PC-3 (cell line): ENCODE measurements around the gene RIC1. TPM values are rescaled to one million over a fixed set of nuclear protein-coding genes. Genes with fewer than 3 reads are reported as not detected.

Source experiments
- ATAC-seq: fragments of 200-7000 bp; cut with Tn5 transposase; 2 replicates; pipeline ENCODE4 v1.9.1; 2020; ENCODE audit warnings: mild to moderate bottlenecking, moderate library complexity
- BruUV-seq: library from RNA; stranded (reverse); fragments of 400-500 nt; replicated peaks from 2 replicates; lab custom pipeline; 2021; lab: Mats Ljungman, UMichigan
- CTCF ChIA-PET: fragments of 300-600 bp; sonication (Branson Sonifier 250); formaldehyde crosslinking; loops from one replicate; lab custom pipeline; 2022; ENCODE audit warnings: antibody characterized with exemption; lab: Charles Lee
- POLR2A ChIA-PET: fragments of 300-600 bp; sonication (Branson Sonifier 250); formaldehyde crosslinking; loops from one replicate; lab custom pipeline; 2022; ENCODE audit warnings: antibody characterized with exemption; ENCODE audit not compliant: unreplicated experiment; lab: Charles Lee
- DNase-seq: peaks from one replicate; pipeline ENCODE4 v3.0.0-alpha.2; 2015
- H2AFZ ChIP-seq: fragments of 300-600 bp; sonication (generic); 2 replicates; pipeline ENCODE4 v1.6.0; 2016; ENCODE audit warnings: antibody characterized with exemption, low read length
- H3F3A ChIP-seq: fragments of 300-600 bp; sonication (generic); one replicate; pipeline ENCODE4 v1.6.0; 2017; ENCODE audit warnings: antibody characterized with exemption, low read length, control low read depth, mild to moderate bottlenecking; ENCODE audit not compliant: unreplicated experiment
- H3K27ac ChIP-seq: fragments of 300-600 bp; sonication (generic); 2 replicates; pipeline ENCODE4 v1.5.1; 2016; ENCODE audit warnings: mild to moderate bottlenecking, low read length
- H3K27me3 ChIP-seq: fragments of 300-600 bp; sonication (generic); 2 replicates; pipeline ENCODE4 v1.6.1; 2016; ENCODE audit warnings: low read length, mixed read lengths
- H3K36me3 ChIP-seq: fragments of 300-600 bp; sonication (generic); 2 replicates; pipeline ENCODE4 v1.6.1; 2016; ENCODE audit warnings: low read depth, mixed run types, low read length, mixed read lengths
- H3K4me1 ChIP-seq: fragments of 300-600 bp; sonication (generic); 2 replicates; pipeline ENCODE4 v1.5.1; 2016; ENCODE audit warnings: low read length; ENCODE audit not compliant: insufficient read depth
- H3K4me2 ChIP-seq: fragments of 300-600 bp; sonication (generic); 2 replicates; pipeline ENCODE4 v1.6.0; 2016; ENCODE audit warnings: low read length
- H3K4me3 ChIP-seq: fragments of 300-600 bp; sonication (generic); 2 replicates; pipeline ENCODE4 v1.5.1; 2016; ENCODE audit warnings: mild to moderate bottlenecking, low read length, mixed read lengths
- H3K79me2 ChIP-seq: fragments of 300-600 bp; sonication (generic); 2 replicates; pipeline ENCODE4 v1.6.1; 2017; ENCODE audit warnings: low read length, mixed read lengths
- H3K9ac ChIP-seq: fragments of 300-600 bp; sonication (generic); 2 replicates; pipeline ENCODE4 v1.6.0; 2016; ENCODE audit warnings: mild to moderate bottlenecking, low read length
- H3K9me2 ChIP-seq: fragments of 300-600 bp; sonication (generic); replicated peaks from 2 replicates; pipeline ENCODE4 v1.6.1; 2016; ENCODE audit warnings: mixed run types, low read length, mixed read lengths
- H3K9me3 ChIP-seq: fragments of 300-600 bp; sonication (generic); 2 replicates; pipeline ENCODE4 v1.6.1; 2016; ENCODE audit warnings: low read length, mixed read lengths
- H4K20me1 ChIP-seq: fragments of 300-600 bp; sonication (generic); 2 replicates; pipeline ENCODE4 v1.6.1; 2016; ENCODE audit warnings: low read length, mixed read lengths
- EZH2 ChIP-seq: fragments of 300-600 bp; sonication (generic); IDR thresholded peaks from one replicate; pipeline ENCODE4 v1.6.1; 2017; ENCODE audit warnings: antibody characterized with exemption, mild to moderate bottlenecking, low read length; ENCODE audit not compliant: unreplicated experiment
- EZH2phosphoT487 ChIP-seq: fragments of 300-600 bp; sonication (generic); IDR thresholded peaks from 2 replicates; pipeline ENCODE4 v1.6.1; 2018; ENCODE audit warnings: mild to moderate bottlenecking, antibody characterized with exemption, low read length, borderline replicate concordance
- intact Hi-C: fragments of 100-400 bp; cut with micrococcal nuclease; formaldehyde crosslinking; loops from 2 replicates; pipeline ENCODE4 v1.9.0; 2023
- total RNA-seq: library from RNA; depleted of rRNA; stranded (reverse); fragments of >200 nt; gene quantifications from 2 replicates; pipeline ENCODE4 v1.2.3, GENCODE V29; 2014
- TF ChIP-seq, protein P1 (sequence below): fragments of 300-600 bp; sonication (generic); conservative IDR thresholded peaks from 2 replicates; pipeline ENCODE4 v1.5.1; 2017; ENCODE audit warnings: antibody characterized with exemption, low read depth, mild to moderate bottlenecking, low read length

Gene RIC1
- total RNA-seq, 1 experiment from 2014 or later: 16.0 TPM

DNA sequence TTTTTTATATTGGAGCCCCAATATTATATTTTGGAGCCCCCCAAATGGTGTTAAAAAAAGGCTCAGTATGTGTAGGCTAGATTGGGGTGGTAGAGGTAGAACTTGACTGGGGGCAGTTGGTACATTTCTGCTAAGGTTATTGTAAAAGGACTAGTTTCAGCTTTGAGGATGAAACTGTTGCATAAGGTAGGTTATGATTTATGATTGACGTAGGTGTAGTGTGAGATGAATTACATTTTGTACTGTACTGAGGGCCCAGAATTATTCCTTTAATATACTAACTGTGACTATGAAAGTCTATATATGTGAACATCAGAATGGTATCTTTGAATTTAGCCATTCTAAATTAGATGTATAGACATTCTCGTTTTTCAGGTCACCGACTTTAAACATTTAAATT, 3.6 kb downstream of the RIC1 start:
- no peaks in the 10 kb centered on the region for H3K27me3 ChIP-seq
- H3K79me2 ChIP-seq: peaks cover 95% of the 10 kb centered on the region
- ChIA-PET CTCF (no interaction called here), POLR2A (no interaction called here)
- H3K27ac ChIP-seq: peak overlapping the region; percentile 46
- no peaks in the 10 kb centered on the region for H3K9me3 ChIP-seq
- no peaks in the 10 kb centered on the region for H4K20me1 ChIP-seq
- no TSS peak for BruUV-seq
- intact Hi-C loops: loop anchor here (10.0 kb wide), 1 partner anchor 152 kb away; no protein-coding TSS in a partner anchor
- ATAC-seq (no peak), DNase-seq (no peak)
- peak overlapping the region; percentile 100 for H3K4me2 ChIP-seq
- H2AFZ ChIP-seq: no peak overlapping the region
- no peaks in the 10 kb centered on the region for H3F3A ChIP-seq
- peaks cover 11% of the 10 kb centered on the region; the same call in 1 of the 2 replicates for H3K36me3 ChIP-seq
- H3K4me3 ChIP-seq: peak overlapping the region; percentile 76; the same call in 1 of the 2 replicates
- no peak for TF ChIP-seq EZH2phosphoT487
- no peak for TF ChIP-seq EZH2
- TF ChIP-seq, protein P1, sequence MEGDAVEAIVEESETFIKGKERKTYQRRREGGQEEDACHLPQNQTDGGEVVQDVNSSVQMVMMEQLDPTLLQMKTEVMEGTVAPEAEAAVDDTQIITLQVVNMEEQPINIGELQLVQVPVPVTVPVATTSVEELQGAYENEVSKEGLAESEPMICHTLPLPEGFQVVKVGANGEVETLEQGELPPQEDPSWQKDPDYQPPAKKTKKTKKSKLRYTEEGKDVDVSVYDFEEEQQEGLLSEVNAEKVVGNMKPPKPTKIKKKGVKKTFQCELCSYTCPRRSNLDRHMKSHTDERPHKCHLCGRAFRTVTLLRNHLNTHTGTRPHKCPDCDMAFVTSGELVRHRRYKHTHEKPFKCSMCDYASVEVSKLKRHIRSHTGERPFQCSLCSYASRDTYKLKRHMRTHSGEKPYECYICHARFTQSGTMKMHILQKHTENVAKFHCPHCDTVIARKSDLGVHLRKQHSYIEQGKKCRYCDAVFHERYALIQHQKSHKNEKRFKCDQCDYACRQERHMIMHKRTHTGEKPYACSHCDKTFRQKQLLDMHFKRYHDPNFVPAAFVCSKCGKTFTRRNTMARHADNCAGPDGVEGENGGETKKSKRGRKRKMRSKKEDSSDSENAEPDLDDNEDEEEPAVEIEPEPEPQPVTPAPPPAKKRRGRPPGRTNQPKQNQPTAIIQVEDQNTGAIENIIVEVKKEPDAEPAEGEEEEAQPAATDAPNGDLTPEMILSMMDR: no peak
- no peak overlapping the region for H3K9ac ChIP-seq
- H3K9me2 ChIP-seq: no peaks in the 10 kb centered on the region
- peaks cover 38% of the 10 kb centered on the region for H3K4me1 ChIP-seq

DNA sequence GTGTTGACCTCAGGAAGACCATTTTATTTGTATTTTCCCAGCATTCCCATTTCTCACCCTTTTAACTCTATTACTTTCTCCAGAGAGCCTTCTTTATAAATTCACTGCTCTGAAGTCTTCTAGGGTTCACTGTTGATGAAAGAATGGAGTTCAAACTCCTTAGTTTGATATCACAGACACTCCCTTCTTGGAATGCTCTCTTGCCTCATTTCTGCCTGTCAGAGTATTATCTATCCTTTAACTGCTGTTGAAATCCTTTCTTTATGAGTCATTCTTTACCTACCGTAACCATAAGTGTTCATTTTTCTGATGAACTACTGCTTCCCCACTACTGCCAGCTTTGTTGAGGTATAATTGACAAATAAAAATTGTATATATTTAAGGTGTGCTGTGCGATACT, 4.3 kb downstream of the RIC1 start:
- intact Hi-C loops: loop anchor here (10.0 kb wide), 1 partner anchor 152 kb away; no protein-coding TSS in a partner anchor
- ChIA-PET CTCF (no interaction called here), POLR2A (no interaction called here)
- no peaks in the 10 kb centered on the region for H4K20me1 ChIP-seq
- H3K9ac ChIP-seq: no peak overlapping the region
- no peak overlapping the region for H2AFZ ChIP-seq
- H3K27ac ChIP-seq: peak overlapping the region; percentile 46
- H3K4me2 ChIP-seq: peak overlapping the region; percentile 100
- peaks cover 14% of the 10 kb centered on the region; the same call in 1 of the 2 replicates for H3K36me3 ChIP-seq
- H3K9me3 ChIP-seq: no peaks in the 10 kb centered on the region
- no peaks in the 10 kb centered on the region for H3K27me3 ChIP-seq
- ATAC-seq (no peak; the same call in 1 of the 2 replicates), DNase-seq (peak; percentile 74)
- H3K4me1 ChIP-seq: peaks cover 31% of the 10 kb centered on the region
- no peaks in the 10 kb centered on the region for H3K9me2 ChIP-seq
- no peaks in the 10 kb centered on the region for H3F3A ChIP-seq
- TF ChIP-seq, protein P1: no peak
- TF ChIP-seq EZH2 (no peak), EZH2phosphoT487 (no peak)
- BruUV-seq: no TSS peak
- H3K79me2 ChIP-seq: peaks cover 95% of the 10 kb centered on the region
- H3K4me3 ChIP-seq: peak overlapping the region; percentile 44; the same call in 1 of the 2 replicates

DNA sequence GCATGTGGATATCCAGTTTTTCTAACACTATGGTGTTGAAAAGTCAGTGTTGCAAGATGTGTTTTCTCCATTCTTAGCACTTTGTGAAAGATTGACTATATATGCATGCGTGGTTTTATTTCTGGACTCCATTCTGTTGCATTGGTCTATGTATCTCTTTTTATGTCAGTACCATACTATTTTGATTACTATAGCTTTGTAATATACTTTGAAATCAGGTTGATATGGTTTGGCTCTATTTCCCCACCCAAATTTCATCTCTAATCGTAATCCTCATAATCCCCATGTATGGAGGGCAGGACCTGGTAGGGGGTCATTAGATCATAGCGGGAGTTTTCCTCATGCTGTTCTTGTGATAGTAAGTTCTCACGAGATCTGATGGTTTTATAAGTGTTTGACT, 6.5 kb downstream of the RIC1 start:
- Histone ChIP-seq H3K27ac (no peak overlapping the region), H4K20me1 (no peaks in the 10 kb centered on the region), H3K36me3 (peaks cover 19% of the 10 kb centered on the region; the same call in 1 of the 2 replicates), H3K79me2 (peaks cover 100% of the 10 kb centered on the region), H3K9me2 (no peaks in the 10 kb centered on the region), H2AFZ (no peak overlapping the region), H3K9me3 (no peaks in the 10 kb centered on the region), H3K4me2 (no peak overlapping the region), H3K4me3 (no peak overlapping the region), H3K27me3 (no peaks in the 10 kb centered on the region), H3F3A (no peaks in the 10 kb centered on the region), H3K9ac (no peak overlapping the region), H3K4me1 (peaks cover 31% of the 10 kb centered on the region)
- DNase-seq (no peak), ATAC-seq (no peak)
- intact Hi-C loops: loop anchor here (10.0 kb wide), 1 partner anchor 149 kb away; no protein-coding TSS in a partner anchor
- TF ChIP-seq, protein P1: no peak
- TF ChIP-seq EZH2: no peak
- TF ChIP-seq EZH2phosphoT487: no peak
- POLR2A ChIA-PET: no interaction called here
- CTCF ChIA-PET: no interaction called here
- no TSS peak for BruUV-seq
